Neural crest cell (in vitro differentiated cells): ENCODE data around the gene FXYD4. TPM values are rescaled to one million over a fixed set of nuclear protein-coding genes. Genes with fewer than 3 reads are reported as not detected.

Experiments
- DNase-seq: peaks from one replicate; pipeline ENCODE4 v3.0.0; 2021; ENCODE audit warnings: low read depth, mixed read lengths, low spot score
- H3K27ac Mint-ChIP-seq: one replicate; pipeline ENCODE4 v1.8.0; 2021; ENCODE audit warnings: mild to moderate bottlenecking, mixed read lengths; ENCODE audit not compliant: unreplicated experiment
- H3K27me3 Mint-ChIP-seq: 2 replicates; pipeline ENCODE4 v1.8.0; 2021; ENCODE audit warnings: low read depth, mild to moderate bottlenecking, mixed read lengths
- H3K36me3 Mint-ChIP-seq: 2 replicates; pipeline ENCODE4 v1.8.0; 2021; ENCODE audit warnings: low read depth, mild to moderate bottlenecking, mixed read lengths
- H3K4me1 Mint-ChIP-seq: 2 replicates; pipeline ENCODE4 v1.8.0; 2021; ENCODE audit warnings: mixed read lengths
- H3K4me3 Mint-ChIP-seq: one replicate; pipeline ENCODE4 v1.8.0; 2021; ENCODE audit warnings: mild to moderate bottlenecking, mixed read lengths
- H3K9me3 Mint-ChIP-seq: 2 replicates; pipeline ENCODE4 v1.8.0; 2021; ENCODE audit warnings: mixed read lengths
- total RNA-seq: library from RNA; stranded (reverse); gene quantifications from 2 replicates; pipeline ENCODE4 v1.2.1, GENCODE V29; 2021
- TF ChIP-seq, protein P1 (sequence below): fragments of 200-600 bp; sonication (generic); conservative IDR thresholded peaks from 2 replicates; pipeline ENCODE4 v1.5.0; 2021; ENCODE audit warnings: antibody characterized with exemption, mild to moderate bottlenecking

The FXYD4 gene
- total RNA-seq, 1 donor from 2014 or later, result not detected

DNA sequence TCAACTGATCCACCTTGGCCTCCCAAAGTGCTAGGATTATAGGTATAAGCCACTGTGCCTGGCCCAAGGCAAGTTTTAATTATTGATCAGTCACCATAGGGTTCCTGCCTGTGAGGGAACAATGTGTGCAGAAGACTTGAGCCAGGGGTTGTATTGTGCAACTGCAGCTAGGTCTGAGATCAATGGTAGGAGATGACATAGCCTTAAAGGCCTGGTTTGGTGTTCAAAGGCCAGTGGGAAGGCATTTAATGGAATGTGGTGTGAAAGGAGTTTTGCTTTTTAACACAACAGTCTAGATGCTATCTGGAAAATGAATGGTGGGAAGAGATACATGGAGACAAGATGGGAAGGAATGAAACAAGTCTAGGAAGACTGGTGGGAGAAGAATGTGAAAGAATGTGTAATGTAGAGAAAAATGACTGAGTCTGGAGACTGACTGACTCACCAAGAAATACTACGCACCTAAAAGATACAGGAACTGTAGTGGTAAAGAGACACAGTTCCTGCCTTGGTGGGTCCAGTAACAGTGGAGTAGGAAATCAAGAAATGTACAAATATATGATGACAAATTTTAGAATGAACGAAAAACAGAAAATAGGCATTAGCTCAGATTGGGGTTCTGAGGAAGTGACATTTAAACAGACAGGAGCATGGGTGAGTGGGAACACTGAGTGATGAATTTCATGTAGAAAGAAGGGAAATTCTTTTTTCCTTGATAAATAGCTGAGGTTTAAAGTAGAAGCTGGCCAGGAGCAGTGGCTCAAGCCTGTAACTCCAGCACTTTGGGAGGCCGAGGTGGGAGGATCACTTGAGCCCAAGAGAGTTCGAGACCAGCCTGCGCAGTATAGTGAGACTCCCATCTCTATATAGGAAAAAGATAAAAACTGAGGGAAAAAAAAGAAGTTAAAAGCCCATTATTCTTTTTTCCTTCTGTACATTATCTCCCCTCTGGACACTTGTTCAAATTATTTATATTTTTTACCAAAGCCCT lies 28.2 kb downstream of the FXYD4 start:
- Mint-ChIP-seq H3K27me3 (peaks cover 3% of the 10 kb centered on the region), H3K27ac (no peak overlapping the region), H3K36me3 (peaks cover 7% of the 10 kb centered on the region), H3K4me3 (peak overlapping the region; percentile 96), H3K9me3 (no peaks in the 10 kb centered on the region), H3K4me1 (peaks cover 76% of the 10 kb centered on the region)
- DNase-seq, result no peak
- TF ChIP-seq, protein P1, sequence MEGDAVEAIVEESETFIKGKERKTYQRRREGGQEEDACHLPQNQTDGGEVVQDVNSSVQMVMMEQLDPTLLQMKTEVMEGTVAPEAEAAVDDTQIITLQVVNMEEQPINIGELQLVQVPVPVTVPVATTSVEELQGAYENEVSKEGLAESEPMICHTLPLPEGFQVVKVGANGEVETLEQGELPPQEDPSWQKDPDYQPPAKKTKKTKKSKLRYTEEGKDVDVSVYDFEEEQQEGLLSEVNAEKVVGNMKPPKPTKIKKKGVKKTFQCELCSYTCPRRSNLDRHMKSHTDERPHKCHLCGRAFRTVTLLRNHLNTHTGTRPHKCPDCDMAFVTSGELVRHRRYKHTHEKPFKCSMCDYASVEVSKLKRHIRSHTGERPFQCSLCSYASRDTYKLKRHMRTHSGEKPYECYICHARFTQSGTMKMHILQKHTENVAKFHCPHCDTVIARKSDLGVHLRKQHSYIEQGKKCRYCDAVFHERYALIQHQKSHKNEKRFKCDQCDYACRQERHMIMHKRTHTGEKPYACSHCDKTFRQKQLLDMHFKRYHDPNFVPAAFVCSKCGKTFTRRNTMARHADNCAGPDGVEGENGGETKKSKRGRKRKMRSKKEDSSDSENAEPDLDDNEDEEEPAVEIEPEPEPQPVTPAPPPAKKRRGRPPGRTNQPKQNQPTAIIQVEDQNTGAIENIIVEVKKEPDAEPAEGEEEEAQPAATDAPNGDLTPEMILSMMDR, result no peak

DNA sequence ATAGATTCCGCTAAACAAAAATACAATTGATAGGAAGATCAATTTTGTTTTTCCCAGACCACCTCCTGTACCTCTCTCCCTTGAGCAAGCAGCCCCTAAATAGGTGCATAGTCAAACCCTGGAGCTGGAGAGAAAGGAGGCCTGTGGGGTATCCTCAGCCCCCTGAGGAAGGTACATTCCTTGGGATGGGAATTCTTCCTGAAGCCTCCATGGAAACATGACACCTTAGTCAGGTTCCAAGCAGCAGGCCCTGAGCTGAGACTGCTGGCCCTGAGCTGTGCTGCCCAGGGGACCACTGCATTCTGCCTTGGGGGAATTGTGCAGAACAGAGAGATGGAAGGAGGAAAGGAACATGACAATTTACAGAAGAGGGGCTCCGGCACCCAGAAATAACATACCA lies 30.2 kb downstream of the FXYD4 start:
- TF ChIP-seq, protein P1, result no peak
- Mint-ChIP-seq H3K27me3 (no peaks in the 10 kb centered on the region), H3K4me3 (peak overlapping the region; percentile 56), H3K36me3 (no peaks in the 10 kb centered on the region), H3K4me1 (peaks cover 68% of the 10 kb centered on the region), H3K9me3 (no peaks in the 10 kb centered on the region), H3K27ac (no peak overlapping the region)
- no peak for DNase-seq

DNA sequence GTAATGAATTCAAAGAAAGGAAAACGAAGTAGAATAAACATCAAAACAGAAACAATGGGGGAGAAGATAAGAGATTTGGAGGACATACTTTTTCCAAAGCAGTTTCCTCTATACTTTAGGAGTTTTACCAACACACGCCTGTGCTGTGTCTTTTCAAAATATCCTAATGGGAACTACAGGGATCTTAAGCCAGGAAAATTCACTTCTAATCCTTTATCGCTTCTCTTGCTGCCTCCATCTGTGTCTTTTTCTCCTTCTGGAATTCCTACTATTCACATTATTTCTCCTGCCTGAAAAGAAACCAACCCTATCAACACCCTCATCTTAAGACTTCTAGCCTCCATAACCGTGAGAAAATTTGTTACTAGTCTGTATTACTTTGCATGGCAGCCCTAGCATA lies 30.7 kb downstream of the FXYD4 start:
- Mint-ChIP-seq H3K36me3 (no peaks in the 10 kb centered on the region), H3K9me3 (no peaks in the 10 kb centered on the region), H3K27ac (no peak overlapping the region), H3K27me3 (no peaks in the 10 kb centered on the region), H3K4me3 (peak overlapping the region; percentile 56), H3K4me1 (peaks cover 67% of the 10 kb centered on the region)
- DNase-seq, result no peak
- TF ChIP-seq, protein P1, result no peak

DNA sequence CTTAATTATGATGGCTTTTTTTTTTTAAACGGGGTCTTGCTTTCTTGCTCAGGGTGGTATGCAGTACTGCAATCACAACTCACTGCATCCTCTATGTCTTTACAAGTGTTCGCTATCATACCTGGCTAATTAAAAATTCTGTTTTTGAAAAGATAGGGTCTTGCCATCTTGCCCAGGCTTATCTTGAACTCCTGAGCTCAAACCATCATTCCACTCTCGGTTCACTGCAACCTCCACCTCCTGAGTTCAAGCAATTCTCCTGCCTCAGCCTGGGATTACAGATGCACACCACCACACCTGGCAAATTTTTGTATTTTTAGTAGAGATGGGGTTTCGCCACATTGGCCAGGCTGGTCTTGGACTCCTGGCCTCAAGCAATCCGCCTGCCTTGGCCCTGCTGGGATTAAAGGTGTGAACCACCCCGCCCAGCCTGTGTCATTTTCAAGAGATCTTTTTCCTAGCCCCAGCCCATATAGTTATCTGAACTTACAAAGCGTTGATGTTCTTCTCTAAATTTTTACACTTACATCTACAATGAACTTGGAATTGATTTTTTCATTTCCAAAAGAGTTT lies 31.5 kb downstream of the FXYD4 start:
- Mint-ChIP-seq H3K27ac (no peak overlapping the region), H3K9me3 (no peaks in the 10 kb centered on the region), H3K4me3 (peak overlapping the region; percentile 52), H3K4me1 (peaks cover 64% of the 10 kb centered on the region), H3K36me3 (no peaks in the 10 kb centered on the region), H3K27me3 (no peaks in the 10 kb centered on the region)
- DNase-seq, result no peak
- TF ChIP-seq, protein P1, result no peak

DNA sequence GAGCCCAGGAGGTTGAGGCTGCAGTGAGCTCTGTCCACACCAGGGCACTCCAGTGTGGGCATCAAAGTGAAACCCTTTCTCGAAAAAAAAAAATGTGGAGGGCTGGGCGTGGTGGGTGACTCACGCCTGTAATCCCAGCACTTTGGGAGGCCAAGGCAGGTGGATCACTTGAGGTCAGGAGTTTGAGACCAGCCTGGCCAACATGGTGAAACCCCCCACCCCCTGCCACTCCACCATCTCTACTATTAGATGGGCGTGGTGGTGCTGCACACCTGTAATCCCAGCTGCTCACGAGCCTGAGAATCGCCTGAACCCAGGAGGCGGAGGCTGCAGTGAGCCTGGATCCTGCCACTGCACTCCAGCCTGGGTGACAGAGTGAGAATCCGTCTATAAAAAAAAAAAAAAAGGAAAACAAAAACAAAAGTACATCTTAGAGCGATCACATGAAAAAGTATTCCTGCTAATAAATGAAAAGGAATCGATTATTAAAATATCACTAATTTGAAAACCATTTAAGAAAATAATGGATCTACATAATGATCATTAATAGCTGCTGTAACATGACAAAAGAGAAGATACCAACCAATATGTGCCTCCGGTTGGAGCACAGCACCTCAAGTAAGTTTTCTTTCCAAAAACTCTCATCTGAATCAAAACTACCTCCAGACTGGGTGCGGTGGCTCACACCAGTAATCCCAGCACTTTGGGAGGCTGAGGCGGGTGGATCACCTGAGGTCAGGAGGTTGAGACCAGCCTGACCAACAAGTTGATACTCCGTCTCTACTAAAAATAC lies 32.7 kb downstream of the FXYD4 start:
- Mint-ChIP-seq H3K9me3 (no peaks in the 10 kb centered on the region), H3K27me3 (no peaks in the 10 kb centered on the region), H3K27ac (no peak overlapping the region), H3K36me3 (no peaks in the 10 kb centered on the region), H3K4me1 (peaks cover 58% of the 10 kb centered on the region), H3K4me3 (peak overlapping the region; percentile 90)
- TF ChIP-seq, protein P1, result no peak
- DNase-seq, result no peak
